GM19452 (cell line): ENCODE results near the gene WDR38.

Experiments
- ATAC-seq: cut with Tn5 transposase; IDR thresholded peaks from one replicate; pipeline ENCODE4 v1.9.1; 2021; ENCODE audit not compliant: unreplicated experiment

The WDR38 gene, protein sequence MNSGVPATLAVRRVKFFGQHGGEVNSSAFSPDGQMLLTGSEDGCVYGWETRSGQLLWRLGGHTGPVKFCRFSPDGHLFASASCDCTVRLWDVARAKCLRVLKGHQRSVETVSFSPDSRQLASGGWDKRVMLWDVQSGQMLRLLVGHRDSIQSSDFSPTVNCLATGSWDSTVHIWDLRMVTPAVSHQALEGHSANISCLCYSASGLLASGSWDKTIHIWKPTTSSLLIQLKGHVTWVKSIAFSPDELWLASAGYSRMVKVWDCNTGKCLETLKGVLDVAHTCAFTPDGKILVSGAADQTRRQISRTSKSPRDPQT

DNA sequence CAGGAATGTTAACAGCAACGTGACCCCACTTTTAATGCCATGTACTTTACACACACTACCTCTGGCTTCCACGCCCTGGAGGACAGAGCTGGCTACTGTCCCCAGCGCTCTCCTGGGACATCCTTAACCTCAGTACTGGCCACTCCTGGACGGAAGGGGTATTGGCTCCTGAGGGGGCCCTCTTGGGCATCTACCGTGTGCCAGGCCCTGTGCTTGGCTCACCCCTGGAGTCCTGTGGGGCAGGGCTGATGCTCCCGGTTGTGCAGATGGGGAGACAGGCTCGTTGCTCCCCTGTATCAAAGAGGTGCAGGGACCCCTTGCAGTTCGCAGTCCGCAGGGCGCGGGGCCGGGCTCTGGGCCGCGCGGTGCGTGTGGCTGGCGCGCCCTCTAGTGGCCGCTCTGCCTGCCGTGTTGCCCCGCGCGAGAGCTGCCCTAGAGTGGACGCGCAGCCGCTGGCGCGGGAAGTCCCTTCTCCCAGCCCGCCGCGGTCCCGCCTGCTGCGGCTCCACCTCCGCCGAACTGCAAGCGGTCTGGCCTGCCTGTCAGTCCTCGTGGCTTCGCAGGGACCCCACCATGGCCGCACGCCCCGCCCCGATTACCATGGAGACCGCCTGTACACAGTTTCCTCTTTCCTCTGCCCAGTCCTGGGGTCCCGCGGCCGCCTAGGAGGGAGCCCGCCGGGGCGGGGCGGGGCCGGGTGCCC lies at the start of gene WDR38:
WDR38 (plus strand) TSS at position 632 of the 703 bp plus-strand sequence. CDS start 72 bp downstream, outside the sequence.
- peak; percentile 79 for ATAC-seq

DNA sequence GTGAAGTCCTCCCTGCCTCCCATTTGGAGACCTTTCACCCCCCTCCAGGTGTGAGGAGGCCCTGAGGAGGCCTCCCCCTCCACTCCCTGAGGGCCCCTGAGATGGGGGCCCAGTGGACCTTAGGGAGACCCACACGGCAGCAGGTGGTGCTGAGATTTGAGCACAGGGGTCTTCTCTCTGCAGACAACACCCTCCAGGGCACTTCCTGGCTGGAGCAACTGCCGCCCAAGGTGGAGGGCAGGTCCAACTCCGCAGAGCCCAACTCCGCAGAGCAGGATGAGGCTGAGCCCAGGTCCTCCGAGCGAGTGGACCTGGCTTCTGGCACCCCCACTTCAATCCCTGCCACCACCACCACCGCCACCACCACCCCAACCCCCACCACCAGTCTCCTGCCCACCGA lies 49.3 kb upstream of the WDR38 start:
- ATAC-seq = no peak

DNA sequence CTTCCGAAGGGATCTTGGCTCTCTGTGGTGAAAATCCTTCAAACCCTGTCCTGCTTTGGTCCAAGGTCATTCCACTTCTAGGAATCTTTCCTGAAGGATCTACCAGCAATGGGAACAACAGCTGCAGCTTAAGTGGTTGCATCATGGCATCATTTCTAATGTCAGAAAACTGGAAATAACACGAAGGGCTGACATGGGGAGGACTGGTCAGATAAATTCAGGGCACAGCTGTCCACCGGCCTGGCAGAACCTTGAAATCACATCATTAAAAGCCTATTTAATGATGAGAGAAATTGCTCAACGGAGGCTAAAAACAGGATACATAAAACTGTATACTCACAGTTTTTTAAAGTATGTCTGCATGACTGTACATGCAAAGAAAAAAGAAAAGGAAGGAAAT lies 48.1 kb upstream of the WDR38 start:
- no peak for ATAC-seq

DNA sequence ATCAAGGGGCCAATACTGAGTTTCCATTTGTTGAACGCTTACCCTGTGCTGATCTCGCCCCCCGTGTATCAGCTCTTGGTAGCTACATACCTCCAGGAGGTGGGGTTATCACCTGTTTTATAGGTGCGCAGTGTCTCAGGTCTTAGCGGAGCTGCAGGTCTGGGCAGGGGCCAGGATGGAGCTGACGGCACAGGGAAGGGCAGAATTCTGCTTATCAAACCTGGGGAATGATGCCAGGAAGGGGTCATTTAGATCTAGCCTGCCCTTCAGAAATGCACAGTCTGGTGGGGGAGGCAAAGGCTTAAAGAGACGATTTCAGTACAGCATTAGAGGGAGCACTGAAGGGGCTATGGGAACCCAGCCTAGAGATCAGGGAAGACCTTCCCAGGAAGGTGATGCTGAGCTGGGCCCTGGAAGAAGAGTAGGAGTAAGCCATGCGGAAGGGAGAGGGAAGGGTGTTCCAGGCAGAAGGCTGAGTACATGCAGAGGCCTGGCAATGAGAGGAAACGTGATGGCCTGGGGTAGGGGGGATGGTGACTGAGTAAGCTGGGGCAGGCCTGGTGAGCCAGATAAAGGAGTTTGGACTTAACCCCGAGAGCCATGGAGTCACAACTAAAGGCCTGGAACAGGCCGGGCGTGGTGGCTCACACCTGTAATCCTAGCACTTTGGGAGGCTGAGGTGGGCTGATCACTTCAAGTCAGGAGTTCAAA lies 44.9 kb upstream of the WDR38 start:
- no peak for ATAC-seq

DNA sequence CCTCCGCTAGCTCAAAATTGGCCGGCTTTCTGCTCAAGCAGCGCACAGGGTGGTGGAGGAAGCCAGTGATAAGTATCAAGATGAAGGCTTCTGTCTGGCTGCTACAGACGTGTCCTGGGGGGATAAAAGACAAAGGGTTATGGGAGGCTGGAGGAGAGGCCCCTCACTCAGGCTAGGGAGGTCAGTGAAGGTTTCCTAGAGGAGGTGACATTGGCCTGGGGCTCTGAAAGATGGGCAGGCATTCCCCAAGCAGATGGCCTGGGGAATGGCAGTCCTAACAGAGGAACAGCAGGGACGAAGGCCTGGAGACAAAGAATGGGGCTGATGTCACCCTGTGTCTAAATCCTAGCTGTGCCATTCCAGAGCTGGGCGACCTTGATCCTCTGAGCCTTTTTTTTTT lies 44.0 kb upstream of the WDR38 start:
- ATAC-seq = no peak

DNA sequence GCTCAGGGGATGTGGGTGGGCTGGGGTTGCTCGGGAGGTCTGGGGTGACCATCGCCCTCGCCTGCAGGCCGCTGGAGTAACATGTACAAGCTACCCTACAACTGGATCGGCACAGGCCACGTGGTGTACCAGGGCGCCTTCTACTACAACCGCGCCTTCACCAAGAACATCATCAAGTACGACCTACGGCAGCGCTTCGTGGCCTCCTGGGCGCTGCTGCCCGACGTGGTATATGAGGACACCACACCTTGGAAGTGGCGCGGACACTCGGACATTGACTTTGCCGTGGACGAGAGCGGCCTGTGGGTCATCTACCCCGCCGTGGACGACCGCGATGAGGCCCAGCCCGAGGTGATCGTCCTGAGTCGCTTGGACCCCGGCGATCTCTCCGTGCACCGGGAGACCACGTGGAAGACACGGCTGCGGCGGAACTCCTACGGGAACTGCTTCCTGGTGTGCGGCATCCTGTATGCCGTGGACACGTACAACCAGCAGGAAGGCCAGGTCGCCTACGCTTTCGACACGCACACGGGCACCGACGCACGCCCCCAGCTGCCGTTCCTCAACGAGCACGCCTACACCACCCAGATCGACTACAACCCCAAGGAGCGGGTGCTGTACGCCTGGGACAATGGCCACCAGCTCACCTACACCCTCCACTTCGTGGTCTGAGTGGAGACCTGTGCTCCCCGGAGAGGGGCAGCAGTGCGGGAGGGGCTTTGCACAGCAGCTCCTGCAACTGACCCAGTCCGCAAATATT lies 43.3 kb upstream of the WDR38 start:
- ATAC-seq = no peak

DNA sequence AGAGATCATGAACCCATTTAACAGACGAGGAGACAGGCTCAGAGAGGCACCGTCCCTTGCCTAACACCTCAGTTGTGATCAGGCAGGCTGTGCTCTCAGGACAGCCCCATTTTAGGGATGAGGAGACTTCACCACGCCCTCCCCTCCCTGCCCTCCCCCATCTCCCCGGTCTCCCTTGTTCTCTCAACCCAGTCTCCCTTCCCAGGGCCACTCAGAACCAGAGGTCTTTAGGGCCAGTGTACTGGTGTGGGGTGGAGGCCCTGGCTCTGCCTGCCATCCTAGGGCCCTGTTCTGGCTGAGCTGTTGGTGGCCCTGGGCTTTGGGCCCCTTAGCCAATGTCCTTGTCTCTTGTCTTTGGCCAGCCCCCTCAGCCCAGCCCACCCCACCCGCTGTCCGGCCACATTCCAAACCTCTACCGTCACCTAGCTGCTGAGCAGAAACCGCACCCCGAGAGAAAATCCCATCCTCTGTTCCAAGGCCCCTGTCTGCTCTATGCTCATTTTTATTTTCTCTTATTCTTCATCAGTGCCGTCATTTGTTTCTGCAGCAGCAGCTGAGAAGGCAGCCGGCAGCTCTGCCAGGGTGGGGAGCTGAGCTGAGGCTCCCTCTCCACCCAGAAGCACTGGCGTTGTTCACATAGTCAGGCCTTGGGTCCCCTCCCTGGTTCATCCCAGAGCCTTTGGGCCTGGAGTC lies 42.5 kb upstream of the WDR38 start:
- no peak for ATAC-seq

DNA sequence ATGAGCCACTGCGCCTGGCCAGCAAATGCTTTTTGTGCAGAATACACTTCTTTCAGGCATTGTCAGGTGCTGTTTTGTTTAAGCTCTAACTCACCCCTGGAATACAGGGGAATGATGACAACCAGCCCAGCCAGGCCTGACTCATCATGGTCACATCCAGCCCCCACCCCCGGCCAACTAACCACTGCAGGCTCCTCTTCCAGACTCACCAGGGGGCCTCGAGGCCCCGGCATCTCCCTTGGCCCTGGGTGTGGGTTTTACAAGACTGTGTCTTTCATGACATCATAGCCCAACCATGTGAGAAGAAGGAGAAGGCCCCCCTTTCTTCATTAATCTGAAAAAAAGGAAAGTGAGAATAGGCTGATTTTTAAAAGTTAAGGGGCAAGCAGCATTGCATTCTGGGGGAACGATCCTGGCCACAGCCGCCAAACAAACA lies 40.8 kb upstream of the WDR38 start:
- no peak for ATAC-seq

DNA sequence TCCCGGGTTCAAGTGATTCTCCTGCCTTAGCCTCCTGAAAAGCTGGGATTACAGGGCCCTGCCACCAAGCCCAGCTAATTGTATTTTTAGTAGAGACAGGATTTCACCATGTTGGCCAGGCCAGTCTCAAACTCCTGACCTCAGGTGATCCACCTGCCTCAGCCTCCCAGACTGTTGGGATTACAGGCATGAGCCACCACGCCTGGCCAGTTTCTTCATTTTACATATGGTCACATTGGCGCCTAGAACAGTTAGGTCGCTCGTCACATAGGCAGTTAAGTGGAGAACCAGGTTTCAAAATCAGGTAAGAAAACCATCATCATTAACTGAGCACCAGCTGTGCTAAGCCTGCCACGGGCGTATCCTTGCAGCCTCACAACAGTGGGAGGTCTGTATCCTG lies 40.2 kb upstream of the WDR38 start:
- ATAC-seq = no peak

DNA sequence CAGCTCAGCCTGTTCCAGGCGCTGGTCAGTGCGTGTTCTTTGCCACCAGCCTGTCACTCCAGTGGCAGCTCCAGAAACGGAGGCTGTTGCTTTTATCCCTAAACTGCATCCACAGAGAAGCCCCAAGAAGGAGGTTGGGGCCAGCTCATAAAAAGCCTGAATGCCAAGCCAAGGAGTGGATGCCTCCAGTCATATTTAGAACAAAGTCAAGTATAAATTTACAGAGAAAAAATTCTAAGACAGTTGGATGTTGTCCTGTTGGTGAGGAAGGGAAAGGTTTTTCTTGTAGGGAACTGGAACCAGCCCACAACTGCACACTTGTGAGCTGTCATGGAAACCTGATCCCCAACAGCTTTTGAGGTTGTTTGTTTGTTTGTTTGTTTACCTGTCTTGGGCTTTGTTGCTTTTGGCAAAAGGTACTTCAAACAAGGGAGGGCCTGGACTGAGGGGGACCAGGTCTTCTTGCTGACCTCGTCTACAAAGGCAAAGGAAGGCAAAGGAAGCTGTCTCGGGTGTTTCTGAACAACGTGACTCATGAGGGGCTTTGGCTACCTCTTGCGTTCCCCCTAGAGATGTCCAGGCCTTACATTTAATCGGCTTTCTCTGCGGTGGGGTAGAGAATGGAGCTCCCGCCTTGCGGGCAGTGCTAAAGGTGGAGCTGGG lies 39.6 kb upstream of the WDR38 start:
- no peak for ATAC-seq

DNA sequence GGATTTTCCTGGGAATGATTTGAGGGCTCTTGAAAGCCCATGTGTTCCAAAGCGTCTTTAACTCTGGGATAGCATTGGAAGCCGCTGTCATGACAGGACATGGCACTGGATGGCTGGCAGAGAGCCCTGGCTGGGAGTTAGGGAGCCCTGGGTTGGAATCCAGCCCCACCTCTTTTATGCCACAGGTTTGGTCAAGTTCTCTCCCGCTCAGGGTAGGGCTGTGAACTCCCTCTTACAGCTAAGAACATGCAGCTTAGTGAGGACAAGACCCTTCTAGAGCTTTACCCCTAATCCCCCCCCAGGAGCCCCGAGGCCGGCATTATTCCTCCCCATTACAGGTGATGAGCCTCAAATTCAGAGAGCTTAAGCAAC lies 39.1 kb upstream of the WDR38 start:
- ATAC-seq = no peak

DNA sequence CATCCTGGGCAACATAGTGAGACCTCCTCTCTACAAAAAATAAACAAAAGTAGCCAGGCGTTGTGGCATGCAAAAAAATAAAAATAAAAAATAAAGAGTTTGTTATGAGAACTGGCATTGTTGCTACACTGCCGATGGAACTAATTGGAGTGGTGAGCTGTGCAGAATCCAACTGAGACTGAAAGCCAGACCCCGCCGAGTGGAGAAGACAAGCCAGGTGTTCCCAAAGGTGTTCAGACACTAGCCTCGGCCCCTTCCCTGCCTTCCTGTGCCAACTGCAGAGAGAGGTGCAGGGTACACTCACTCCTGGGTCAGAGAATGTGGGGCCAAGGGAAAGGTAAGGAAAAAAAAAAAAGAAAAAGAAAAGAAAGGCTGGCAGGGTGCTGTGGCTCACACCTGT lies 37.7 kb upstream of the WDR38 start:
- no peak for ATAC-seq

DNA sequence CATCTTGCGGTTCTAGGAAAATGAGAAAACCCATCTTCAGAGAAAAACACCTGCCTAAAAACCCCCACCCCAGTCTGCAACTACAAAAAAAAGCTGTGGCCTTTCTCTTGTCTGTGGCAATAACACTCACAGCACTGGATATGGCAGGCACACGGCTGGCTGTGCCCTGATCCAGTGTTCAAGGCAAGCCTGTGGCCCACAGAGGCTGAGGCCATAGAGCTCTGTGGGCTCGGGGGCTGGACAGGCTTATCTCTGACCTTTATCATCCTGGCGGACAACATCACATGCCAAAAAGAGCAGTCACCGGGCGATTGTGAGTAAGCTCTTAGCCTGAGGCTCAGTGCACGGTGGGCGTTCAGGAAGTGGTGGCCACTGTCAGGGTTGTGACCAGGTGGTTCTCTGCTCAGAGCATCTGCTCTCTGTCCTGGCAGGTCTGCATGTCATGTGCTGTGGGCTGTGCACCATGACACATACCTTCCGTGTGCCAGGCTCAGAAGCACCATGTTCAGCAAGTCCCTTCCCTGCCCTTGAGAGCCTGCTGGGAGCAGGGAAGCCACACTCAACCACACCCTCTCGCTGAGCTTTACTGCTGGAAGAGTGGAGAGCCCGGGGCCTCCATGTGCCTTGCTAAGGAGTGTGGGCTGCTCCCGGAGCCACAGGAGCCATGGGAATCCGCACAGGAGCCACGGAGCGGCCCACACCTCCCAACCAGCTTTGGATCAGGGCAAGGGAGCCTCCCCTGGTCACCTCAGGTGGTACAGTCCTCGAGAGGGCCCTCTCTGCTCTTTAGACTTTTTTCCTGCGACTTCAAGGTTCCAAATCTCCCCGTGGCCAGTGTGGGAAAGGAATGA lies 34.6 kb upstream of the WDR38 start:
- ATAC-seq = no peak

DNA sequence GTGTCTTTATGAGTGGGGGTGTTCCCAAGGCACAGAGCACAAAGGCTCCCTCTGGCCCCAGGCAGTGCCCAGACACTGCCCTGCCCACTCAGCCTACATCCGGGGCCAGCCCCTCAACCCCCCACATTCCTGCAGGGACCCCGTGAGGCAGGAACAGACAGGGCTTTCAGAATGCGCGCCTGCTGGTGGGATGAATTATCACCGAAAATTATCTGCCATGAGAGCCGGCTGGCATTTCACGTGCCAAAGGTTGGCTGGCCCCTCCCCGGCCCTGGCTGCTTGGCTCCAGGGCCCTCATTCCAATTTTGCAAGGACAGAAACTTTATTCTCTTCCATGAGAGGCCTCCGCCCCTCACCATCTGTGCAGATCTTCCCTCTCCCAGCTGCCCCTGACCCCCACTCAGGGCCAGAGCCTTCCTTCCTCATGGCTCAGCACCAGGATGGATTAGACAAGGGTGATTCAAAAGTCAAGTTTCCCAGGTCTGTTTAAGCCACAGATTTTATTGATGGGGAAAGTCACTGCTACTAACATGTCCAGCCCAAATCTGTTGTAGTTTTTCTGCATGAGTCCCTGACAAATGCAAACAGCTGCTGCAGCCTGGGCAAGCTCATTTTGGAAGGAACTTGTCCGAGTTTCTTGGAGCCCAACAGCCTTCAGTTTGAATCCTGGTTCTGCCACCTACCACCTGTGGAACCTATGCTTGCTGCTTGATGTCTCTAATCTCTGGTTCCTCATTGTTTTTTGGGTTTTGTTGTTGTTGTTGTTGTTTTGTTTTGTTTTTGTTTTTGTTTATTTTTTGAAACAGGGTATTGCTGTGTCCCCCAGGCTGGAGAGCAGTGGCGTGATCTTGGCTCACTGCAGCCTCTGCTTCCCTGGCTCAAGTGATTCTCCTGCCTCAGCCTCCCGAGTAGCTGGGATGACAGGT lies 32.3 kb upstream of the WDR38 start:
- ATAC-seq = no peak

DNA sequence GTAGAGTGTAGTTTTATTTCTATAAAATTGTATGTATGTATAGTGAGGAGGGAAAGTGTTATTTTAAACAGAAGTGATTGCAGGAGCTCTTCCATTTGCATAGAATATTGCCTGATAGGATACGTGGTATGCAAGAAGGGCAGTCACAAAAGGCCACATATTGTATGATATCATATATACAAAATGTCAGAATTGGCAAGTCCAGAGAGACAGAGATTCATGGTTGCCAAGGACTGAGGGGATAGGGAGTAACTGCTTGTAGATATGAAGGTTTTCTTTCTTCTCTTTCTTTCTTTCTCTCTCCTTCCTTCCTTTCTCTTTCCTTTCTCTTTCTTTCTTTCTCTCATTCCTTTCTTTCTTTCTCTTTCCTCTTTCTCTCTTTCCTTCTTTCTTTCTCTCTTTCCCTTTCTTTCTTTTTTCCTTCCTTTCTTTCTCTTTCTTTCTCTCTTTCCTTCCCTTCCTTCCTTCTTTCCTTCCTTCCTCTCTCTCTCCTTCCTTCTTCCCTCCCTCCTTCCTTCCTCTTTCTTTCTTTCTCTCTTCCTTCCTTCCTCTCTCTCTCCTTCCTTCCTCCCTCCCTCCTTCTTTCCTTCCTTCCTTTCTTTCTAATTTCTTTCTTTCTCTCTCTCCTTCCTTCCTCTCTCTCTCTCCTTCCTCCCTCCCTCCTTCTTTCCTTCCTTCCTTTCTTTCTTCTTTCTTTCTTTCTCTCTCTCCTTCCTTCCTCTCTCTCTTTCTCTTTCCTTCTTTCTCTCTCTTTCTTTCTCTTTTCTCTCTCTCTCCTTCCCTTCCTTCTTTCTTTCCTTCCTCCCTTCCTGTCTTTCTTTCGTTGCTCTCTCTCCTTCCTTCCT lies 24.5 kb upstream of the WDR38 start:
- no peak for ATAC-seq

DNA sequence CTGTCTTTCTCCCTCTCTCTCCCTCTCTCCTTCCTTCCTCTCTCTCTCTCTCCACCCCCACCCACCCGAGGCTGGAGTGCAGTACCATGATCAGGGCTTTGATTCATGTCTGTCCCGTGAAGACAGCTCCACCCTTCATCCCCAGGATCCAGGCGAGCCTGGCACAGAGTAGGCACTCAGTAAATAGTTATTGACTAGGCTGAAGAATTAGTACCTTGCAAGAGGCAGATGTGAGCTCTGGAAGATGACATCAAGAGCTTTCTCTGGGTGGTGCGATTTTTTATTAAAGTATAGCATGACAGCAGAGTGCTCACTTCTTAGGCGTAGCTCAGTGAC lies 24.0 kb upstream of the WDR38 start:
- no peak for ATAC-seq

DNA sequence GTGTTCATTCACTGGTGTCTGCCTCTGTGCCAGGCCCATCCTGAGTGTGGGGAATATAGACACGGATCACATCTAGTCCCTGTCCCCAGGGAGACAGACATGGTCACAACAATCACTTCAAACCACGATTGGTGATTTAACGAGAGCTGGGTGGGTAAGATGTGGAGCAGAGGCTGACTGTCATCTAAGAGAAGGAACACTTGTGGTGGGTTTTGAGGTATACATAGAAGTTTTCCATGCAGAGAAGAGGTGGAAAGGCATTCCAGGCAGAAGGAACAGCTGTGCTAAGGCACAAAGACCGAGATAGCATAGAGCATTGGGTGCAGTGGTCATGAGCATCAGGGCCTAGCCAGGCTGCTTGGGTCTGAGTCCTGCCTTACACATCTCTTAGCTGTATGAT lies 22.7 kb upstream of the WDR38 start:
- ATAC-seq = no peak
